H9 (cell line): Measurements from ENCODE around the gene SEMA3G. TPM values are rescaled to one million over a fixed set of nuclear protein-coding genes. Genes with fewer than 3 reads are reported as not detected.

Source experiments
- DNase-seq: peaks from one replicate; pipeline ENCODE4 v3.0.0-alpha.2; 2017
- H2AFZ ChIP-seq: one replicate; pipeline ENCODE4 v1.6.1; 2013; ENCODE audit warnings: mild to moderate bottlenecking, low read length, control low read depth, moderate library complexity
- H2AK5ac ChIP-seq: 2 replicates; pipeline ENCODE4 v1.6.1; 2013; ENCODE audit warnings: low read length, control low read depth, mixed read lengths; ENCODE audit not compliant: insufficient read length
- H2BK120ac ChIP-seq: one replicate; pipeline ENCODE4 v1.6.1; 2013; ENCODE audit warnings: low read depth, mild to moderate bottlenecking, low read length, control low read depth, inconsistent platforms; ENCODE audit not compliant: poor library complexity, severe bottlenecking
- H2BK12ac ChIP-seq: 2 replicates; pipeline ENCODE4 v1.6.1; 2013; ENCODE audit warnings: low read length, control low read depth, mixed read lengths, low read depth; ENCODE audit not compliant: insufficient read length
- H2BK15ac ChIP-seq: 2 replicates; pipeline ENCODE4 v1.6.1; 2013; ENCODE audit warnings: low read depth, low read length, control low read depth
- H2BK20ac ChIP-seq: one replicate; pipeline ENCODE4 v1.6.1; 2013; ENCODE audit warnings: low read depth, mild to moderate bottlenecking, low read length, control low read depth, inconsistent platforms; ENCODE audit not compliant: poor library complexity, severe bottlenecking
- H2BK5ac ChIP-seq: 2 replicates; pipeline ENCODE4 v1.6.1; 2013; ENCODE audit warnings: low read length, control low read depth, mixed read lengths; ENCODE audit not compliant: insufficient read length
- H3K14ac ChIP-seq: 2 replicates; pipeline ENCODE4 v1.6.1; 2013; ENCODE audit warnings: low read length, control low read depth; ENCODE audit not compliant: insufficient read depth
- H3K18ac ChIP-seq: 2 replicates; pipeline ENCODE4 v1.6.1; 2013; ENCODE audit warnings: low read depth, mild to moderate bottlenecking, mixed read lengths, low read length, control low read depth; ENCODE audit not compliant: insufficient read length
- H3K23ac ChIP-seq: 2 replicates; pipeline ENCODE4 v1.6.1; 2013; ENCODE audit warnings: low read length, control low read depth, mixed read lengths, low read depth; ENCODE audit not compliant: insufficient read length
- H3K23me2 ChIP-seq: 2 replicates; pipeline ENCODE4 v1.6.1; 2013; ENCODE audit warnings: low read depth, mild to moderate bottlenecking, mixed read lengths, low read length, control low read depth; ENCODE audit not compliant: insufficient read length, poor library complexity, severe bottlenecking
- H3K27ac ChIP-seq: 2 replicates; pipeline ENCODE4 v1.5.1; 2013; ENCODE audit warnings: low read length, control low read depth, mixed read lengths, low read depth; ENCODE audit not compliant: insufficient read length
- H3K27me3 ChIP-seq: 2 replicates; pipeline ENCODE4 v1.6.1; 2013; ENCODE audit warnings: low read length, control low read depth, inconsistent platforms; ENCODE audit not compliant: insufficient read depth
- H3K4ac ChIP-seq: 2 replicates; pipeline ENCODE4 v1.6.1; 2013; ENCODE audit warnings: low read depth, mild to moderate bottlenecking, control low read depth, inconsistent platforms, low read length, moderate library complexity
- H3K4me1 ChIP-seq: 2 replicates; pipeline ENCODE4 v1.6.1; 2013; ENCODE audit warnings: low read length, control low read depth, inconsistent platforms; ENCODE audit not compliant: insufficient read depth
- H3K4me2 ChIP-seq: 2 replicates; pipeline ENCODE4 v1.6.1; 2013; ENCODE audit warnings: low read length, control low read depth, mixed read lengths; ENCODE audit not compliant: insufficient read length, insufficient read depth
- H3K56ac ChIP-seq: 2 replicates; pipeline ENCODE4 v1.6.1; 2013; ENCODE audit warnings: low read depth, mild to moderate bottlenecking, mixed read lengths, low read length, control low read depth; ENCODE audit not compliant: insufficient read length
- H3K79me1 ChIP-seq: 2 replicates; pipeline ENCODE4 v1.6.1; 2013; ENCODE audit warnings: low read depth, mild to moderate bottlenecking, moderate library complexity, low read length, control low read depth, inconsistent platforms; ENCODE audit not compliant: insufficient read depth, poor library complexity, severe bottlenecking
- H3K79me2 ChIP-seq: 2 replicates; pipeline ENCODE4 v1.6.1; 2013; ENCODE audit warnings: low read length, control low read depth, inconsistent platforms; ENCODE audit not compliant: insufficient read depth
- H3K9ac ChIP-seq: 2 replicates; pipeline ENCODE4 v1.6.1; 2013; ENCODE audit warnings: low read length, control low read depth, mixed read lengths; ENCODE audit not compliant: insufficient read length; ENCODE audit errors: extremely low read depth
- H3K9me3 ChIP-seq: one replicate; pipeline ENCODE4 v1.6.1; 2013; ENCODE audit warnings: low read depth, low read length, inconsistent platforms; ENCODE audit not compliant: control insufficient read depth
- H3T11ph ChIP-seq: one replicate; pipeline ENCODE4 v1.6.1; 2013; ENCODE audit warnings: mild to moderate bottlenecking, low read length, control low read depth, inconsistent platforms
- H4K20me1 ChIP-seq: one replicate; pipeline ENCODE4 v1.6.1; 2013; ENCODE audit not compliant: control insufficient read depth, insufficient read length, insufficient read depth
- H4K5ac ChIP-seq: 2 replicates; pipeline ENCODE4 v1.6.1; 2013; ENCODE audit warnings: low read depth, mild to moderate bottlenecking, mixed read lengths, low read length, control low read depth; ENCODE audit not compliant: insufficient read length
- H4K8ac ChIP-seq: replicated peaks from 2 replicates; pipeline ENCODE4 v1.6.1; 2013; ENCODE audit warnings: low read length, control low read depth, mixed read lengths, low read depth; ENCODE audit not compliant: insufficient read length
- H4K91ac ChIP-seq: 2 replicates; pipeline ENCODE4 v1.6.1; 2013; ENCODE audit warnings: low read depth, mild to moderate bottlenecking, moderate library complexity, mixed read lengths, low read length, control low read depth; ENCODE audit not compliant: insufficient read length
- H3K27ac Mint-ChIP-seq, 3 experiments: 2 replicates in 2 of 3; 3 replicates in 1 of 3; pipeline ENCODE4 v1.8.0; 2020 to 2021; ENCODE audit warnings: mixed read lengths in 3 of 3, mild to moderate bottlenecking in 1 of 3, moderate library complexity in 1 of 3
- H3K27me3 Mint-ChIP-seq: 2 replicates; pipeline ENCODE4 v1.8.0; 2021; ENCODE audit warnings: low read depth, mild to moderate bottlenecking, moderate library complexity, mixed read lengths
- H3K36me3 Mint-ChIP-seq, 3 experiments: 2 replicates in 2 of 3; 3 replicates in 1 of 3; pipeline ENCODE4 v1.8.0; 2020 to 2021; ENCODE audit warnings: low read depth in 3 of 3, mixed read lengths in 3 of 3; ENCODE audit not compliant: insufficient read depth in 1 of 3
- H3K4me1 Mint-ChIP-seq, 2 experiments: 2 replicates each; pipeline ENCODE4 v1.8.0; 2020; ENCODE audit warnings: mixed read lengths in 2 of 2
- H3K4me3 Mint-ChIP-seq, 2 experiments: 2 replicates in 1 of 2; 3 replicates in 1 of 2; pipeline ENCODE4 v1.8.0; 2020 to 2021; ENCODE audit warnings: mild to moderate bottlenecking in 2 of 2, mixed read lengths in 2 of 2, moderate library complexity in 1 of 2
- H3K9me3 Mint-ChIP-seq, 2 experiments: 2 replicates in 1 of 2; 3 replicates in 1 of 2; pipeline ENCODE4 v1.8.0; 2020; ENCODE audit warnings: mild to moderate bottlenecking in 2 of 2, mixed read lengths in 2 of 2, moderate library complexity in 1 of 2
- WGBS: extraction: QIAGEN DNeasy Blood & Tissue Kit; methylation state at CpG from one replicate; pipeline ENCODE4 v1.1.7; 2013; ENCODE audit warnings: missing lambda C conversion rate, low lambda C conversion rate, mixed read lengths; ENCODE audit not compliant: insufficient read length; ENCODE audit errors: extremely low coverage; 5-methylcytosine and 5-hydroxymethylcytosine counted together
- total RNA-seq: library from RNA; stranded (reverse); gene quantifications from 2 replicates; pipeline ENCODE4 v1.2.1, GENCODE V29; 2021
- TF ChIP-seq, protein P1 (sequence below): fragments of 200-600 bp; sonication (generic); conservative IDR thresholded peaks from 3 replicates; pipeline ENCODE4 v1.8.0; 2021; ENCODE audit warnings: antibody characterized with exemption, mild to moderate bottlenecking

SEMA3G gene
- total RNA-seq, 1 experiment from 2014 or later = 2.4 TPM

- peak overlapping the region in 1 of 3 experiments; percentile 72; a peak in 2 of 7 replicates for H3K27ac Mint-ChIP-seq
- no peak overlapping the region for H4K8ac ChIP-seq
- no peak overlapping the region for H2BK120ac ChIP-seq
- H3K36me3 Mint-ChIP-seq = peaks cover 31 to 89% (median 87%) of the 10 kb centered on the region in 3 experiments; a peak in 6 of 7 replicates
- no peaks in the 10 kb centered on the region for H3K23me2 ChIP-seq
- H2BK15ac ChIP-seq = no peak overlapping the region
- no peak overlapping the region for H2BK20ac ChIP-seq
- TF ChIP-seq, protein P1, sequence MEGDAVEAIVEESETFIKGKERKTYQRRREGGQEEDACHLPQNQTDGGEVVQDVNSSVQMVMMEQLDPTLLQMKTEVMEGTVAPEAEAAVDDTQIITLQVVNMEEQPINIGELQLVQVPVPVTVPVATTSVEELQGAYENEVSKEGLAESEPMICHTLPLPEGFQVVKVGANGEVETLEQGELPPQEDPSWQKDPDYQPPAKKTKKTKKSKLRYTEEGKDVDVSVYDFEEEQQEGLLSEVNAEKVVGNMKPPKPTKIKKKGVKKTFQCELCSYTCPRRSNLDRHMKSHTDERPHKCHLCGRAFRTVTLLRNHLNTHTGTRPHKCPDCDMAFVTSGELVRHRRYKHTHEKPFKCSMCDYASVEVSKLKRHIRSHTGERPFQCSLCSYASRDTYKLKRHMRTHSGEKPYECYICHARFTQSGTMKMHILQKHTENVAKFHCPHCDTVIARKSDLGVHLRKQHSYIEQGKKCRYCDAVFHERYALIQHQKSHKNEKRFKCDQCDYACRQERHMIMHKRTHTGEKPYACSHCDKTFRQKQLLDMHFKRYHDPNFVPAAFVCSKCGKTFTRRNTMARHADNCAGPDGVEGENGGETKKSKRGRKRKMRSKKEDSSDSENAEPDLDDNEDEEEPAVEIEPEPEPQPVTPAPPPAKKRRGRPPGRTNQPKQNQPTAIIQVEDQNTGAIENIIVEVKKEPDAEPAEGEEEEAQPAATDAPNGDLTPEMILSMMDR = no peak
- H3K27ac ChIP-seq = no peak overlapping the region
- no peak for DNase-seq
- WGBS = no CpG with 5 or more reads among the region's 10 CpGs
- H3K9me3 ChIP-seq = no peaks in the 10 kb centered on the region
- H3K79me2 ChIP-seq = no peaks in the 10 kb centered on the region
- no peaks in the 10 kb centered on the region for H3K27me3 ChIP-seq
- no peak overlapping the region for H3K4ac ChIP-seq
- H3K9ac ChIP-seq = no peak overlapping the region
- no peak overlapping the region for H2AK5ac ChIP-seq
- no peaks in the 10 kb centered on the region for H4K20me1 ChIP-seq
- no peaks in the 10 kb centered on the region for H3K4me1 ChIP-seq
- no peaks in the 10 kb centered on the region for H3K9me3 Mint-ChIP-seq
- H3K27me3 Mint-ChIP-seq = no peaks in the 10 kb centered on the region
- no peaks in the 10 kb centered on the region for H3K79me1 ChIP-seq
- no peak overlapping the region for H4K5ac ChIP-seq
- H3K14ac ChIP-seq = no peak overlapping the region
- H3K56ac ChIP-seq = no peak overlapping the region
- no peak overlapping the region for H4K91ac ChIP-seq
- no peak overlapping the region for H3K23ac ChIP-seq
- no peak overlapping the region for H2AFZ ChIP-seq
- H2BK5ac ChIP-seq = no peak overlapping the region
- no peak overlapping the region for H3K18ac ChIP-seq
- no peak overlapping the region for H3K4me3 Mint-ChIP-seq
- no peak overlapping the region for H2BK12ac ChIP-seq
- no peak overlapping the region for H3T11ph ChIP-seq
- no peaks in the 10 kb centered on the region; a peak in 2 of 4 replicates for H3K4me1 Mint-ChIP-seq
- H3K4me2 ChIP-seq = no peak overlapping the region
Observed at GRCh38 chr3:52484680-52485461, 40.0 kb upstream of the SEMA3G start.
